WI38 (cell line): ENCODE results near the gene PABPN1.
"Not testable (repeated sequence)": the region's sequence is repeated elsewhere in the genome, so short reads cannot be mapped to it uniquely, and the experiment has no call there.

ENCODE experiments used
- H3K4me3 ChIP-seq: 2 replicates; pipeline ENCODE4 v1.5.1; 2011; ENCODE audit warnings: low read depth, mild to moderate bottlenecking, control low read depth, low read length
- TF ChIP-seq, protein P1 (sequence below): IDR thresholded peaks from 2 replicates; pipeline ENCODE4 v1.5.1; 2012; ENCODE audit warnings: low read depth, mild to moderate bottlenecking, control low read depth, low read length

Gene PABPN1, protein sequence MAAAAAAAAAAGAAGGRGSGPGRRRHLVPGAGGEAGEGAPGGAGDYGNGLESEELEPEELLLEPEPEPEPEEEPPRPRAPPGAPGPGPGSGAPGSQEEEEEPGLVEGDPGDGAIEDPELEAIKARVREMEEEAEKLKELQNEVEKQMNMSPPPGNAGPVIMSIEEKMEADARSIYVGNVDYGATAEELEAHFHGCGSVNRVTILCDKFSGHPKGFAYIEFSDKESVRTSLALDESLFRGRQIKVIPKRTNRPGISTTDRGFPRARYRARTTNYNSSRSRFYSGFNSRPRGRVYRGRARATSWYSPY

DNA sequence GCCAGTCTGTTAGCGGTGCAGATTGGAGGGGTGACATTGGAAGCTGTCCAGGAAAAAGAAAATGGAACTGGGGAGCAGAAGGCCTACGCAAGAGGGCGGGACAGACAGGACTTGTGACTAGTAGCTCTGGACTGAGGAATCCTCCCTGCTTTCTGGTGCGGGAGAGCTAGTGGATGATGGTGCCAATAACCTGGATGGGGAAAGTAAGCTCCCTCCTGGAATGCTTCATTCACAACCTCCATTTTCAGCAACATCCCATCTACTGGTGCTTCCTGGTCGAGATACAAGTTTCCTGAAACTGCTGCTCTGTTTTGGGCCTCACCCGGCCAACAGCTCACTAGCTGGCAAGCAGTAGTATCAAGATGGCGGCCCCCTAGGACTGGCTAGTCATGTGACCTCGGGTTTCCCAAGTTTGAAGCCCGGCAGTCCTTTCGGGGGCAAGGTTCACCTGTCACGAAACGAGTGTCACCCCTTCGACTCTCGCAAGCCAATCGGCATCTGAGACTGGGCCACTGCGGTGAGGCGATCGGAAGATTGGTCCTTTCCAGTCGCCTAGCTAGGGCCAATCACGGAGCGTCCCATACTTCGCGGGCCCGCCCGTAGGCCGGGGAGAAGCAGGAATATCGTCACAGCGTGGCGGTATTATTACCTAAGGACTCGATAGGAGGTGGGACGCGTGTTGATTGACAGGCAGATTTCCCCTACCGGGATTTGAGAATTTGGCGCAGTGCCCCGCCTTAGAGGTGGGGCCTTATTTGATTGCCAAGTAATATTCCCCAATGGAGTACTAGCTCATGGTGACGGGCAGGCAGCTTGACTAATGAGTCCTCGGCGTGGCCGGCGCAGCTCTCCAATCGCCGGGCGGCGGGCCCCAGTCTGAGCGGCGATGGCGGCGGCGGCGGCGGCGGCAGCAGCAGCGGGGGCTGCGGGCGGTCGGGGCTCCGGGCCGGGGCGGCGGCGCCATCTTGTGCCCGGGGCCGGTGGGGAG, at the start of gene PABPN1:
PABPN1 (plus strand) TSS at position 874 of the 988 bp plus-strand sequence; CDS start at position 887, 13 bp downstream.
- TF ChIP-seq, protein P1, sequence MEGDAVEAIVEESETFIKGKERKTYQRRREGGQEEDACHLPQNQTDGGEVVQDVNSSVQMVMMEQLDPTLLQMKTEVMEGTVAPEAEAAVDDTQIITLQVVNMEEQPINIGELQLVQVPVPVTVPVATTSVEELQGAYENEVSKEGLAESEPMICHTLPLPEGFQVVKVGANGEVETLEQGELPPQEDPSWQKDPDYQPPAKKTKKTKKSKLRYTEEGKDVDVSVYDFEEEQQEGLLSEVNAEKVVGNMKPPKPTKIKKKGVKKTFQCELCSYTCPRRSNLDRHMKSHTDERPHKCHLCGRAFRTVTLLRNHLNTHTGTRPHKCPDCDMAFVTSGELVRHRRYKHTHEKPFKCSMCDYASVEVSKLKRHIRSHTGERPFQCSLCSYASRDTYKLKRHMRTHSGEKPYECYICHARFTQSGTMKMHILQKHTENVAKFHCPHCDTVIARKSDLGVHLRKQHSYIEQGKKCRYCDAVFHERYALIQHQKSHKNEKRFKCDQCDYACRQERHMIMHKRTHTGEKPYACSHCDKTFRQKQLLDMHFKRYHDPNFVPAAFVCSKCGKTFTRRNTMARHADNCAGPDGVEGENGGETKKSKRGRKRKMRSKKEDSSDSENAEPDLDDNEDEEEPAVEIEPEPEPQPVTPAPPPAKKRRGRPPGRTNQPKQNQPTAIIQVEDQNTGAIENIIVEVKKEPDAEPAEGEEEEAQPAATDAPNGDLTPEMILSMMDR = no peak

DNA sequence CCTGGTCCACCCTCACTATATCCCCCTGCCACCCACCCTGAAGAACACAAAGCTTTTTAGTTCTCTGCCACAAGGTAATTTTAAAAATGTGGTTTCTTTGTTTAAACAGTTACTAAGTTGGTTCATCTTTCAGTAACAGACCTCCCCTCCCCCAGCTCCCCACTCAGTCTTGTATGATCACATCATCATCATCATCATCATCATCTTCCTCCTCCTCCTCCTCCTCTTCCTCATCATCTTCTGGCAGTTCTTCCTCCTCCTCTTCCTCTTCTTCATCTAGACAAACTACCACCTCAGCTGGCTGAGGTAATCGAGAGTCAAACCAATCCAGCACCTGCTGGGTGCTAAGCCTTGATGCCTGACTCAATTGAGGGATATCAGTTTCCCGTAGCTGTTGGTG, 45.8 kb upstream of the PABPN1 start:
- H3K4me3 ChIP-seq = no peak overlapping the region
- TF ChIP-seq, protein P1 = no peak

More for the DNA sequence above, at the start of gene PABPN1:
- H3K4me3 ChIP-seq = peak within 1 kb of the TSS; percentile 74

DNA sequence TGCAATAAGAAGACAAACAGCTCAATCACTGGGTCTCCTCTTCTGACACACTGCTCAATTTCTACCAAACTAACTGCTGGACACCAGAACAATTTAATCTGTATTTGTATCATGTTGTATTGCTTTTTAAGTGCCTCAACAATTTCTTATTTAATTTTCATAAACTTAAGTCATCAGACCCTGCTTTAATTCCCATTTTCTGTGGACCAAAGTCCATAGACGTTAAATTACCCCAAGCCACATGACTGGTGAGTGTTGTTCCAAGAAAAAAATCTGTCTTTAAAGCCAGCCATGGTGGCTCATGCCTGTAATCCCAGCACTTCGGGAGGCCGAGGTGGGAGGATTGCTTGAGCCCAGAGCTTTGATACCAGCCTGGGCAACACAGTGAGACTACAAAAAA, 44.1 kb upstream of the PABPN1 start:
- TF ChIP-seq, protein P1 = no peak

DNA sequence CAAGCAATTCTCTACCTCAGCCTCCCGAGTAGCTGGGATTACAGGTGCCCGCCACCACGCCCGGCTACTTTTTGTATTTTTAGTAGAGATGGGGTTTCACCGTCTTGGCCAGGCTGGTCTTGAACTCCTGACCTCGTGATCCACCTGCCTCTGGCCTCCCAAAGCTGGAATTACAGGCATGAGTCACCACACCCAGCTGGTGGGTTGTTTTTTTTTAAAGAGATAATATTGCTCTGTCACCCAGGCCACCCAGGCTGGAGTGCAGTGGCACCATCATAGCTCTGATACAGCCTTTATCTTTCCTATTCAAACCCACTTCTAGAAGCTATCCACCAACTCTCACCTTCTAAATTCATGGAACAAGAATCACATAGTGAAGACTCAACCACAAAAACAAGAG, 43.3 kb upstream of the PABPN1 start:
- not testable (repeated sequence) for H3K4me3 ChIP-seq

More for the DNA sequence above, 44.1 kb upstream of the PABPN1 start:
- H3K4me3 ChIP-seq = no peak overlapping the region

DNA sequence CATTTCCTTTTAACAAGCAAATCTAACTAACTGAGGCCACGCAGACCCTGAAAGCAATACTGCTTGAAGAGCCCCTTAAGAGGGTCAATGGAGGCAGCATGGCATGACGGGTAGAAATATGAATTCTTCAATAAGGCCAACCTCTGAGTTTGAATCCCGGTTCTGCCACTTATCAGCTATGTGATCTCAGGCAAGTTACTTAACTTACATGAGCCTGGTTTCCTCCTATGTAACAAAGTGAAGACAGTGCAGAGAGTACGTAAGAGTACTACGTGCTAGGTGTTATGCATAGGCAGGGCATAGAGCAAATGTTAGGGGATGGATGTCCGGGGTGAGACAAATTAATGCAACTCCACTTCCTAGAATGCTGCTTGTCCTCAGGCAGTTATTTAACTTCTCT, 40.0 kb upstream of the PABPN1 start:
- TF ChIP-seq, protein P1 = no peak
- H3K4me3 ChIP-seq = no peak overlapping the region

DNA sequence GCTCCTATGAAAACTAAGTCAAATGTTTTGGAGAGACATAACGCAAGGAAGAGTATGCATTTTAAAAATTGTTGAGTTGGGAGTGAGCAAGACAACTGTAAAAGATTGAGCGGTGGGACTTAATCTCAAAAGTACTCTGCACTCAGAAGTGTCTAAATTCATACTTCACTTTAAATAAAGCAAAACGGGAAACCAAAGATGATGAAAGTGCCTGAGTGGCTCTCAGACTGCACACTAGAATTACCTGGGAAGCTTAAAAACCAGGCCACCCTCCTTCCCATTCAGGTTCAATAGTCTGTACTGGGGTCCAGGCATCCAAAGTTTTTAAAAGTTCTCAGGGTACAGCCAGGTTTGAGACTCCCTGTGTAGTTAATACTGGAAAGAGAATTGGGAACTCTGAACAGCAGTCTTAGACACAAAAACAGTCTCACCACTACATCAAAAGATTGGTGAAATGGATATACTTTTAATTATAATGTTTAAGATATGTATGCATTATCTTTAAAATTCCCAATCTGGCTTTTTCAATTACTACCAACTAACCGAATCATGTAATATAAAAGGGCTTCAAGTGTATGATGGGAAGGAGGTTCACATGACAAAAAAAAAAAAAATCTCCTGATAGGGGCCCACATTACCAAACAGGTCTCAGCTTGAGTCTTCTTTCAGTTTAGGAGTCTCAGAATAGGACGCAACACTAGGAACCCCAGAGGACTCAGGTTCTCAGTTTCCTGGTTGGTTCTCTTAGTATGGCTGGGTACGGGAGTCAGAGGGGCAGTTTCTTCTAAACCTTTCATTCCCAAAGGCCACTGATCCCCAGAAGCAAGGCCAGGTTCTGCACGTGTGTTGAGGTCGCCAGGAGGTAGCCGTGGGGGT, 36.4 kb upstream of the PABPN1 start:
- peak overlapping the region; percentile 93 for H3K4me3 ChIP-seq
- TF ChIP-seq, protein P1 = no peak

DNA sequence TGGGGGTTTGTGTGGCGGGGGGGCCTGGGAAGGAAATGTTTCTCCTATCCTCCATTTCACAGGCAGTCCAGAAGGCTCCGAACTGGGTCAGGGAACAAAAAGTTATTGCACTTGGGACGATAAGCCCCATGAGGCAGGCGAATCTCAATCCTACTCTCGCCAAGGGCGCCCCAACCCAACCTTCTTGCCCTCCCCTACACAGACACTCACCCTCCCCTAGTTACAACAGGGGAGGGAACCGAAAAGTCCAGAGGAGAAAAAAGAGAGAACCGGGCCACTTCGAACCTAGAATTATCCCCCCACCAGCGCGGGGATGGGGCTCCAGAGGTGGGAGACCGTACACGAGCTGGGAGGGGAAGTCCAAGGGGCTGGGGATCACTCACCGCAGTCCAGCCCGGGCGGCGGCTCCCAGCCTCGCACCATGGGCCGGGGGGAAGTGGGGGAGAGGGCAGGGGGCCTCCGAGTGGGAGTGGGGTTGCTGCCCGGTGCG, 35.7 kb upstream of the PABPN1 start:
- TF ChIP-seq, protein P1 = no peak
- H3K4me3 ChIP-seq = peak overlapping the region; percentile 93
